DMS 273 treated with DMSO at 0.1 percent for 48 hours (cell line): ENCODE results near the gene GPR45.
"Not testable (repeated sequence)": the region's sequence is repeated elsewhere in the genome, so short reads cannot be mapped to it uniquely, and the experiment has no call there.

ENCODE experiments used
- DNase-seq: peaks from one replicate; lab custom pipeline; 2025; lab: John Stamatoyannopoulos, UW

The GPR45 gene, protein sequence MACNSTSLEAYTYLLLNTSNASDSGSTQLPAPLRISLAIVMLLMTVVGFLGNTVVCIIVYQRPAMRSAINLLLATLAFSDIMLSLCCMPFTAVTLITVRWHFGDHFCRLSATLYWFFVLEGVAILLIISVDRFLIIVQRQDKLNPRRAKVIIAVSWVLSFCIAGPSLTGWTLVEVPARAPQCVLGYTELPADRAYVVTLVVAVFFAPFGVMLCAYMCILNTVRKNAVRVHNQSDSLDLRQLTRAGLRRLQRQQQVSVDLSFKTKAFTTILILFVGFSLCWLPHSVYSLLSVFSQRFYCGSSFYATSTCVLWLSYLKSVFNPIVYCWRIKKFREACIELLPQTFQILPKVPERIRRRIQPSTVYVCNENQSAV

DNA sequence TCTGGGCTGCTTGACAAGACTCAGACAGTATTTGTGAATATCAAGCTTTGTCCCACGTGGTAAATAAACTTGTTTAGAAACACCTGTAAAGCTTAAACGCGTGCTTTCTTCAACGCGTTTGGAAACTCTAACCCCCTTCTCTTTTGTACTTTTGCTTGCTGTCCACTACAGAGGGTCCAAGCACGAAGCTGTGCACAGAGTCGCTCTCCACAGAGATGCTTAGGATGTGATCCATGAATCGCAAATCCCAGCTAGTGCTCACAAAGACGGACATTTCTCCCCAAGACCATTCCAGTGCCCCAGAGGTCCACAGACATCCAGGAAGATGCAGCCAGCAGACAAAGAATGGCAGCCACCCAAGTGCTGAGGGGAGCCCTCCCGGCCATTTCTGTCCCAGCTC lies at the start of gene GPR45:
Gene GPR45, plus strand, starts transcription at position 301 of the 400 bp plus-strand sequence. CDS start 116 bp downstream, outside the sequence.
- DNase-seq = no peak

DNA sequence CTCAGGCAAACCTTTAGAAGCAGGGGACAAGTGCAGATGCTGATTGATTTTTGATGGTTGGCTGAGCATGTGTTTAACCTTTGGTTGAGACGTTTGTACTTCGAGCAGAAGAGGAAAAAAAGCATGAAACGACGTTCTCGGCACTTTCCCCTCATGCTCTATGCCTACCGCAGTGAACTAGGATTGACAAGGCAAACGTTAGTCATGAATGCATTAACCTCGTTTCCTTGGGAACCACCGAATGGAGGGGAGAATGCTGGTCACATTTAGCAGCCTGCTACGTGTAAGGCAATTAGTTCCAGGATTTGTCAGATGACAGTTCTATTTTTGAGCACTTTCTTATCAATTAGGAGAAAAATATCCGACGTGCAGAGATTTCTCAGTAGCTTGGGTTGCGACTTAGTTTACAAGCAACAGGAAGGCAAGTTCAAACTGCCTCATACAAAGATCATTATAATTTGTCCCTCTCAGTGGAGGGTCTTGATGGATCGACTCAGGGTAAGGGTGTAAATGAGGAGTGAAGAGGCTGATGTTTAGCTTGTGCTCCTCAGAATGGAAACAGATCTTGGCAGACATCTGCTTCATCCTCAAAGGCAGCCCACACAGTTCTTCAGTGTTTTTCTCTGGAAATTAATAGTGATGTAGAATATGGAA lies 47.4 kb upstream of the GPR45 start:
- no peak for DNase-seq

DNA sequence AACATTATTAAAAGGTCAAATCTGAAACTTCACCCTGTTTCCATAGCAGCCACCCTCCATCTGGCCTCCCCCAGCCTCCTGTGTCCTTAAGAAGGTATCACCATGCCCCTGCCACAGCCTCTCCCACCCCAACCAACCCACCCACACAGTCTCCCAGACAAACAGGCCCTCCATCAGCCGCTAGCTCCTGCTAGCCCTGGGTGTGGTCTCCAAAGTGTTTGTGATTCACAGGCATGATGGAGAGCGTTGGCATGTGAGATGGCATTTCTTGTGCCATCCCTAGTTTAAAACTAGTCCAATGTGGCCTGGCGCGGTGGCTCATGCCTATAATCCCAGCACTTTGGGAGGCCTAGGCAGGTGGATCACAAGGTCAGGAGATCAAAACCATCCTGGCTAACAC lies 44.9 kb upstream of the GPR45 start:
- DNase-seq = no peak

DNA sequence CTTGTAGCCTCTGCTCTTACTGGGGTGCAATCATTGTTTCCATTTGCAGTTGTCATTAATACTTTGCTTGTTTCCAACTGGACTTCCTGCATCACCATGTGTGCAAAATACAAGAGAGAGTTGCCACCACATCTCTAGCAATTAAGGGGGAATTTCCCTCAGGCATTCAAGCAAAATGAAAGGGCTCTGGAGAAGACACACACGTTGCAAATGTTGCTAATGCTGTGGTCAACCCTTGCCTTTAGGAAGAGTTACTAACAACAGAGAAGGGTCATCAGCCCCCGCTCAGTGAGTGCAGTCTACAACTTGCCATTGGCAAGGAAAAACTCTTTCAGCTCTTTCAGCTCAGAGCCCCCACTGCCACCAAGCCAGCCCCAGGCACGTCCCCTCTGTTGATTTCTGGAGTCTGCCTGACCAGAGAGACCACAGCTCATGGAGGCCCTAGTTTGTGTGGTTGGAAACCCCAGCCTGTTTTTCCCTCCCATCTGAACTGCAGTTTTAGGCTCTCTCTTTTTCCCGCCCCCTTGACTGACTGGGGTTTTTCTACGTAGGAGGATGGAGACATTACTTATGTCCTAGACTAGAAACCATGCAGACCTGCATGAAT lies 25.9 kb upstream of the GPR45 start:
- DNase-seq = no peak

DNA sequence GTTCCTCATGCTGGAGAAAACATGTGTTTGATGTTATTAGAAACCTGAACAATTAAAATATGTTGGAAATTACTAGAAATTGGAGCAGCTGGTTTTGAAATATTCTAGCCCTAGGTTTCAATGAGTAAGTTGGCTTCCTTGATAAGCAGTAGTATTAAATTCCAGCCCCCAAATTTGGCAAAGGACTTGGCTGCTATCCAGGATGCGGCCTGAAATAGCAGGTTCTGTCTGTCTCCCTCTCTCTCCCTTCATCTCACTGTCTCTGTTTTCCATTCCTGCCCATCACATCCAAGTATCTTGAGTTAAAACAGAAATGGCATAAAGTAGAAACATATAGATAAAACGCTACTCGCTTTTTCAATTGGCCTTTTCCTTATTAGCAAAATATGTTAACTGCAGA lies 20.9 kb upstream of the GPR45 start:
- no peak for DNase-seq

DNA sequence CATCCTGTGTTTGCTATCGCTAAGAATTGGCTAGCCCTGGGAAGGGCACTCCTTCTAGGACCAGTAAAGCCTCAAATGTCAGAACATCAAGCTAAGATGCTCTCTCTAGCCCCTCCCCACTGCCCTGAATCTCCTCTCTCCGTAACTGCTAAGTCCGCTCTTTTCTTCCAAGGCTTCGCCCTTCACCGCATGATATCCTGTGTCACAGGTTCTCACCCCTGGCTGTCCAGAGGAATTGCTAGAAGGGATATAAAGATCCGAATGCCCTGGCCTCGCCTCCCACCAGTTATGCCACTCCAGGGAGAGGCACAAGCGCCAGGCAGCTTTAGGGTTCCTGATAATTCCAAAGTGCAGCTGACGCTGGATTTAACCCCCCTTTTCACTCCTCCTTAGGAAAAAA lies 17.1 kb upstream of the GPR45 start:
- DNase-seq = no peak

DNA sequence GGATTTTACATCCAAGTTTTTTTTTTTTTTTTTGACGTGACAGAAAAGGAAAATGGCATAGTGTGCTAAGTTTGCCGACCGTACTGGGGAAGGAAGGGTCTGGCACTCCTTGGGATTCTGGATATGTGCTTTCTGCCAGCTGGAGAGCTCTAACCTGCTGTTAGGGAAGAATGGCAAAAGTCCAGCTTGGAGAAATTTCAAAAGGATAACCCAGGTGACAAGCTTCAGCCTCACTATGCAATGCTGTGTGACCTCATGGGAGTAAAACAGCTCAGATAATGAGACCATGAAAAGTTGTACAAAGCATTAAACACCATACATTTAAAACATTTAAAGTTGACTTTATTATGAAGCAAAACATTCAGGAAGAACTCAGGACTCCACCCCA lies 10.3 kb upstream of the GPR45 start:
- no peak for DNase-seq

DNA sequence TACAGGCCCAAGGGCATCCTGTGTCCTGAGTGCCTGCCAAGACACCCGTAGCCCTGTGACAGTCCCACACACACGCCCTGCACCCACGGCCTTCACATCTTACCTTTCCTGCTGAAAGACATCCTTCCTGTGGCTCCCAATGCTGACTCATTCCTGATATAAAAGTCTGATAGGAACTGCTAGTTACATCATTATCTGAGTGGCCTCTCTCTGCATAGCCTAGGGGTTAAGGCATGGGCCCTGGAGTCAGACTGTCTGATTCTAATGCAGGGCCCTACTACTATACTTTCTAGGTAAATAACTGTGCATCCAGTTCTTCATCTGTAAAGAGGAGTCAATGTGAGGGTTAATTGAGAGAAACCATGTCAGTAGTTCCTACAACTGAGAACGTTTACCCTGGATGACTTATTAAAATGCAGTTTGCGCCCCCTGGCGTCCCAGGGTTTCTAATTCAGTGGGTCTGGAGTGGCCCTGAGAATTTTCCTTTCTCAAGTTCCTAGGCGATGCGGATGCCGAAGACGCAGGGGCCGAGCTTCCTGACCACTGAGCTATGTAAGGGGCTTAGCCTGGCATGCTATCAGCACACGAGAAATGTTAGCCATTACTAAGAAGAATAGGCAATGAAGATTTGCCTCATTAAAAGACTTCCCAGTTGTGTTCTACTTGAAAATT lies 6.0 kb upstream of the GPR45 start:
- DNase-seq = peak; percentile 23

DNA sequence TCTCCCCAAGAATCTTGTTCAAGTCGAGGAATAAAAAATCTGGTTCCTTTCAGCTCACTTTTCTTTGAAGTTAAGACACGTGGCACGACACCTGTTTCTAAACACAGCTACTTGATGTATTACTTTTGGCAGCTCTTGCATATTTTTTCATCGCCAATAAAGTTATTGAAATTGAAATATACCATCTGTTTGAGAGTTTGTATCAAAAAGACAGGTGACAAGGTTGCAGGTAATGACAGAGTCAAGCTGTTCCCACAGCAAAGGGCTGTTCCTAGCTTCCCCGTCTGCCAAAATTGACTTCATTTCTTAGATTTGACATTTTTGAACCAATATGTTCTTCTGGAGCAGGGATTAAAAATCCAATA lies 5.5 kb upstream of the GPR45 start:
- no peak for DNase-seq

DNA sequence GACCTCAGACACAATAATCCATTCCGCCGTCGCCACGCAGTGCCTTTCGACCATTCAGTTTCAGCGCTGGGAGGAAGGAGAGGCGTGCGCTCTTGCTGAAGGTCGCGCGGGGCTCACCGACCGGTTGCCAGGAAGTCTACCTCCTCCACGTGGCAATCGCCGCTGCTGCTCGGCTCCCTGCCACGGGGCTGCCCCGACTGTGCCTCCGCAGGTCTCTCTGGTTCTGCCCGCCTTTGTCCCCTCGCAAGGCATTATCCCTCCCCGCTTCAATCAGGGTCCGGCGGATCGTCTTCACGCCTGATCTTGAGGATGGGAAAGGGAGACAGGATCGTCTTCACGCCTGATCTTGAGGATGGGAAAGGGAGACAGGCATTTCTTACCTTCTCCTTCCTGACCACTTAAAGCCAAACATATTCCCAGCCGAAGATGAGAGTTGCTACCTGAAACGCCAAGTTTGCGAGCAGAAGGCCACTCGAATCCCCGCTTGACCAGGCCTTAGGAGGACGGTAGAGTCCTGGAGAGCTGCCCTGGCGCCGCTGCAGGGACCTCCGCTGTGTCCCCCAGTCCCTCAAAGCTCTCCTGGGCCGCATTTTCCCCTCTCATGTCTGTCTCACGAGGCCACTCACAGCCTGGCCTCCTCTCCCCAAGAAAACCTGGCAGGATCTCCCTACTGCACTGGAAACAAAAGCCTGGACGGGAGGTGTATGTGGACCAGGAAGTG lies 4.3 kb upstream of the GPR45 start:
- no peak for DNase-seq

DNA sequence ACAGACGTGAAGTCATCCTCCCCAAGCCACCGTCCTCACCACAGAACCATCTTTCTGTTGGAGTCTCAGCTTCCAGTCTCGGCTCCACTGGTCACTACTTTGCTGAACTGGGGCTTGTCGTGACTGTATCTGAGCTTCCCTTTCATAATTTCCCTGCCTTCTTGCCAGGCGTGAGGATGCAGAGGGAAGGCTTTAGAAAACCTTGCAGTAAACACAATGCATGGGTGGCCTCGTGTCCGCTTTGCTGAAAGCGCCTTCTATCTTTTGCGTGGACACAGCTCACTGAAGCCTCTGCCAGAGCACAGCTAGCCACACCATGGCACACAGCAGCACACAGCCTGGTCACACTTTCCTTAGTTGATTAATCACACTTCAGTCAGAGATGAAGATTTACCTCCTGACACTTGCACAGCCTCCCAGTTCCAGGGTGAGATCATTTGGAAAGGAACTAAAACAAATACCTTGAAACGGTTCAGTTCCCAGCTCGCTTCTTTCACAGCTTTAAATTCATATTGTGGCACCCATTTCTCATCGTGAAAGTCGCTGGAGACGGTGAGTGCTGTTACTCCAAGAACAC lies 2.8 kb upstream of the GPR45 start:
- no peak for DNase-seq

DNA sequence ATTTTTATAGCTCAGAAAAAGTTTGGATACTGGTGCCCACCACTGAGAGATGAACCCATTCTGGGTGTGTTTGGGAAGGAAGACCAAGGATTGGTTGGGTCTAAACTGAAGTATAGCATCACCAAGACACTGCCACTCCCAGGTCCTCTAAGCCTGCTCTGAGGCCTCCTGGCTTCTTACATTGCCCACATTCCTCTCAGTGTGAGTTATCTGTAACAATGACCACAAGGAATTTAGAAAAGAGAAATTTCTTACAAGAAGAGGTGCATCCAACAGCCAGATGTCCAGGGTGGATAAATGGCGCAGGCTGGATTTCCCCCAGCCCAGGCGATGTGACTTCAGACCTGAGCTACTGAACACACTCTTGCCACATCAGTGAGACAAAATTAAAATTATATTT lies 1.6 kb upstream of the GPR45 start:
- DNase-seq = no peak

DNA sequence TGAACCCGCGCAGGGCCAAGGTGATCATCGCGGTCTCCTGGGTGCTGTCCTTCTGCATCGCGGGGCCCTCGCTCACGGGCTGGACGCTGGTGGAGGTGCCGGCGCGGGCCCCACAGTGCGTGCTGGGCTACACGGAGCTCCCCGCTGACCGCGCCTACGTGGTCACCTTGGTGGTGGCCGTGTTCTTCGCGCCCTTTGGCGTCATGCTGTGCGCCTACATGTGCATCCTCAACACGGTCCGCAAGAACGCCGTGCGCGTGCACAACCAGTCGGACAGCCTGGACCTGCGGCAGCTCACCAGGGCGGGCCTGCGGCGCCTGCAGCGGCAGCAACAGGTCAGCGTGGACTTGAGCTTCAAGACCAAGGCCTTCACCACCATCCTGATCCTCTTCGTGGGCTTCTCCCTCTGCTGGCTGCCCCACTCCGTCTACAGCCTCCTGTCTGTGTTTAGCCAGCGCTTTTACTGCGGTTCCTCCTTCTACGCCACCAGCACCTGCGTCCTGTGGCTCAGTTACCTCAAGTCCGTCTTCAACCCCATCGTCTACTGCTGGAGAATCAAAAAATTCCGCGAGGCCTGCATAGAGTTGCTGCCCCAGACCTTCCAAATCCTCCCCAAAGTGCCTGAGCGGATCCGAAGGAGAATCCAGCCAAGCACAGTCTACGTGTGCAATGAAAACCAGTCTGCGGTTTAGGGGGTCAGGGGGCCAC lies 897 bp downstream of the GPR45 start:
- no peak for DNase-seq

DNA sequence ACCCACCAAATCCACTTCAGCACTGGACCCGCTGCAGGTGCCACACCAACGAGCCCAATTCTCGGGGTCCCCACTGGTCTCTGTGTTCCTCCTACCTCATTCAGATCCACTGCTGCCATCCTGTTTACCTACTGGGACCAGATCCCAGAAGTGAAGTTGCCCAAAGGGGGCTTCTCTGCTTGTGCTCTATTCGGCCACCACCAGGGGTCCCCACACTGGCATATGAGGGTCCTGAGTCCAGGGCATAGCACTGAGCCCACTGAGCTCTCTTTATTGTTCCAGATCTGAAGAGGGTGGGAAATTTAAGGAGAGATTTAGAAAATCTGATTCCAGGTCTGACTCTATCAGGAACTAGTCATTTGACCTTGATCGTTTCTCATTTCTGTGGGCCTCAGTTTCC lies 2.4 kb downstream of the GPR45 start:
- no peak for DNase-seq

DNA sequence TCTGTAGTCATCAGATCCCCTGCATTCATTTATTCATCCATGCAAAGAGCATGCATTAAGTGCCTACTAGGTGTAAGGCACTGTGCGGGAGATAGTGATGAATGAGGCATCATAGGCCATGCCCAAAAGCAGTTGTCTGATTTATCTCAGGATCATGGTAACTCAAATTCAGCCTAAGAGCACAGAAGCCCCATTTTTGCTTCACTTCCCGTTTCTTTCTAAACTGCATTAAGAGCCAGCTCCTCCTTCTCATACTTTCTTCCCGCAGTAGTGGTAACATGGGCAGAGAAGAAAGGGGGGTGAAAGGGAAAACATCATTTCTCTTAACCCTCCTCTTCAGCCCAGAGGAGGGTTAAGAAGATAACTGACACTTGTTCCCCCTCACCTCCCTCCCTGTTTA lies 2.9 kb downstream of the GPR45 start:
- no peak for DNase-seq

DNA sequence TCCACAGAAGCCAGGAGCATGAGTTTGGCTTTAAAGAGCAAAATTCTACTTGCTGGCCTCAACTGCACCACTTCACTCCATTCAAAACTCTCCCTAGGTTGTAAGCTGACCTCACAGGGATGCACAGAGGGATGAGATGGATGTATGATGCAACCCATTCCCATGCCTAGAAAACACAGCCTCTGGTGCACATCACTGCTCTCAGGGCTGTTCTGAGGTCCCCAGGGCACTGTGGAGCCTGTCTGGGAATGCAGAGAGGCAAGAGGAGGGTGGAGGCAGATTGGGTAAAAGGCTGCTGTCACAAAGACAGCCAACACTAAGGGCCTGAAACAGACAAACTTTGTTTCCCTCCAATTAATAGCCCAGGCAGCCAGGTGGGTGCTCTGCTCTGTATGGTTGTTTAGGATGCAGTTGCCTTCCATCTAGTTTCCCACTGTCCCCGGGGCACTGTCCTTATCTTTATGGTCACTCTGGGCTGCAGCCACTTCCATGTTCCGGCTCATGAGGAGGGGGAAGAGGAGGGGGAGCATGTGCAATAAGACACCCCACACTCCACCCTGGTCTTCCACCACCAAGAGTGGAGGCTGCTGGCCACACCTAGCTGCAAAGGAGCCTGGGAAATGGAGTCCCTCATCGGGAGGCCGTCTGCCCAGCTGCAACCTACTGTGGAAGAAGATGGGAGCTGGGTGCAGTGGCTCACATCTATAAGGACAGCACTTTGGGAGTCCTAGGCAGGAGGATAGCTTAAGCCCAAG lies 7.0 kb downstream of the GPR45 start:
- no peak for DNase-seq

DNA sequence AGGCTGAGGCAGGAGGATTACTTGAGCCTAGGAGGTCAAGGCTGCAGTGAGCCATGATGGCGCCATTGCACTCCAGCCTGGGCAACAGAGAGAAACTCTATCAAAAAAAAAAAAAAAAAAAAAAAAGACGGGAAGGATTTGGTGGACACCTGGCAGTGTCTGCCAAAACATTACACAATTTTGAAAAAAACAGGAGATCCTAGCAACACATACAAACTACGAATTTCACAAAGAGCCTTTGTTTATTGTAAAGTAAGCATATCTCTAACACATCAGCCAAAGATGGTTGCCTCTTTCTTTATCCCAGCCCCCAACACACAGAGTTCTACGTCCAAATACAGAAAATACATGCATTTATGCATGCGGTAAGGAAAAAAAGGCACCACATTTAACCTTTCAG lies 7.6 kb downstream of the GPR45 start:
- DNase-seq = no peak

DNA sequence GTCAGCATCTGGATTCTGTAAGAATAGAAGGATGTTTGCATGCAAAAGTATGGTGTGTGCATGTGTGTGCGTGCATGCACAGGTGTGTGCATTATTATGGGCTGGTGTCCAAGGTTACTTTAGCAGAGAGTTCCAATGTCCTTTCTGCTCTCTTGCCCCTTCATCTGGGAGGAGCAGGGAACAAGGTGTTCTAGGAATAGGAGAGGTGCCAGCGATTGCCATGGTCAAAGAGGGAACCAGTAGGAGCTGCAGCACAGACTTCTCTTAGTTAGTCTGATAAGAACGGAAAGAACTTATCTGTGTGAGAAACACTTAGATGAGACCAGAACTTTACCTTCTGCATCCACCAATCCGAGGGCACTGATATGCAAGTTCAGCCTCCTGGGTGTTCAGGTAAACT lies 8.3 kb downstream of the GPR45 start:
- DNase-seq = no peak

DNA sequence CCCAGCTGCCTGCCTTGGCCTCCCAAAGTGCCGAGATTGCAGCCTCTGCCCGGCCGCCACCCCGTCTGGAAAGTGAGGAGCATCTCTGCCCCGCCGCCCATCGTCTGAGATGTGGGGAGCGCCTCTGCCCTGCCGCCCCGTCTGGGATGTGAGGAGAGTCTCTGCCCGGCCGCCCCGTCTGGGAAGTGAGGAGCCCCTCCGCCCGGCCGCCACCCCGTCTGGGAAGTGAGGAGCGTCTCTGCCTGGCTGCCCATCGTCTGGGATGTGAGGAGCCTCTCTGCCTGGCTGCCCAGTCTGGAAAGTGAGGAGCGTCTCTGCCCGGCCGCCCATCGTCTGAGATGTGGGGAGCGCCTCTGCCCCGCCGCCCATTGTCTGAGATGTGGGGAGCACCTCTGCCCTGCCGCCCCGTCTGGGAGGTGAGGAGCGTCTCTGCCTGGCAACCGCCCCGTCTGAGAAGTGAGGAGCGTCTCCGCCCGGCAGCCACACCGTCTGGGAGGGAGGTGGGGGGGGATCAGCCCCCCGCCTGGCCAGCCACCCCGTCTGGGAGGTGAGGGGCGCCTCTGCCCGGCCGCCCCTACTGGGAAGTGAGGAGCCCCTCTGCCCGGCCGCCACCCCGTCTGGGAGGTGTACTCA lies 9.6 kb downstream of the GPR45 start:
- DNase-seq = not testable (repeated sequence)

DNA sequence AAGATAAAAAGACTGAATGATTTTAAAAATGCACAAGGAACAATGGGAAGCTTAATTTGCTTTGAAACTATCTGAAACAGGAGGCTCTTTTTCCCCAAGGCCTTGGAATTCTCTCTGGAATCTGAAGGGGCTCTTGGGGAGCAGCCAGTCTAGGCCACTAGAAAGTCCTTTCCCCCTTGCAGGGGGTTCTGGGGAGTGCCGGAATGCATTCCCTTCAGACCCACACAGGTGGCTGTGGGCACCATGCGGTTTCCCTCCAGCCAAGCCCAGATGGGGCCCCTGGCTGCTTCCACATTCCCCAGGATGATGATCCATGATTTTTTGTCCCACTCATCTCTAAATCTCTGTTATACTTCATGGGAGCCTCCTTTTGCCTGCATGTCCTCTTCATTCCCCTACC lies 10.7 kb downstream of the GPR45 start:
- DNase-seq = no peak
